ENCODE data around the gene KCNRG. TPM values are rescaled to one million over a fixed set of nuclear protein-coding genes. Genes with fewer than 3 reads are reported as not detected.

KCNRG gene, protein sequence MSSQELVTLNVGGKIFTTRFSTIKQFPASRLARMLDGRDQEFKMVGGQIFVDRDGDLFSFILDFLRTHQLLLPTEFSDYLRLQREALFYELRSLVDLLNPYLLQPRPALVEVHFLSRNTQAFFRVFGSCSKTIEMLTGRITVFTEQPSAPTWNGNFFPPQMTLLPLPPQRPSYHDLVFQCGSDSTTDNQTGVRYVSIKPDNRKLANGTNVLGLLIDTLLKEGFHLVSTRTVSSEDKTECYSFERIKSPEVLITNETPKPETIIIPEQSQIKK
- total RNA-seq (ENCODE audit: low replicate concordance), result 3.5 and 7.5 TPM in 2 replicates

DNA sequence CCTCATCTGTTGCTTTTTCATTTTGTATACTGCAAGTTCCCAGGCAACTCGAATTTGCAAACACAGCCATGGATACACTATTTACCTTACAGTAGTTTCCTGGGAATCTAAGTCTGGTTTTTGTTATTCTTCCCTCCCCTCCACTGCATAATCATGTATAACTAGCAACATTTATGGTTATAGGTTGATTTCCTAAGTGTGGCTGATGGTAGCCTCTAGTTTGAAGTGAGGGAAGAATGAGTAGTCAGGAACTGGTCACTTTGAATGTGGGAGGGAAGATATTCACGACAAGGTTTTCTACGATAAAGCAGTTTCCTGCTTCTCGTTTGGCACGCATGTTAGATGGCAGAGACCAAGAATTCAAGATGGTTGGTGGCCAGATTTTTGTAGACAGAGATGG is at the start of gene KCNRG:
Gene KCNRG, plus strand, starts transcription at position 187 of the 400 bp plus-strand sequence. Its CDS starts 50 bp downstream, at position 237.

DNA sequence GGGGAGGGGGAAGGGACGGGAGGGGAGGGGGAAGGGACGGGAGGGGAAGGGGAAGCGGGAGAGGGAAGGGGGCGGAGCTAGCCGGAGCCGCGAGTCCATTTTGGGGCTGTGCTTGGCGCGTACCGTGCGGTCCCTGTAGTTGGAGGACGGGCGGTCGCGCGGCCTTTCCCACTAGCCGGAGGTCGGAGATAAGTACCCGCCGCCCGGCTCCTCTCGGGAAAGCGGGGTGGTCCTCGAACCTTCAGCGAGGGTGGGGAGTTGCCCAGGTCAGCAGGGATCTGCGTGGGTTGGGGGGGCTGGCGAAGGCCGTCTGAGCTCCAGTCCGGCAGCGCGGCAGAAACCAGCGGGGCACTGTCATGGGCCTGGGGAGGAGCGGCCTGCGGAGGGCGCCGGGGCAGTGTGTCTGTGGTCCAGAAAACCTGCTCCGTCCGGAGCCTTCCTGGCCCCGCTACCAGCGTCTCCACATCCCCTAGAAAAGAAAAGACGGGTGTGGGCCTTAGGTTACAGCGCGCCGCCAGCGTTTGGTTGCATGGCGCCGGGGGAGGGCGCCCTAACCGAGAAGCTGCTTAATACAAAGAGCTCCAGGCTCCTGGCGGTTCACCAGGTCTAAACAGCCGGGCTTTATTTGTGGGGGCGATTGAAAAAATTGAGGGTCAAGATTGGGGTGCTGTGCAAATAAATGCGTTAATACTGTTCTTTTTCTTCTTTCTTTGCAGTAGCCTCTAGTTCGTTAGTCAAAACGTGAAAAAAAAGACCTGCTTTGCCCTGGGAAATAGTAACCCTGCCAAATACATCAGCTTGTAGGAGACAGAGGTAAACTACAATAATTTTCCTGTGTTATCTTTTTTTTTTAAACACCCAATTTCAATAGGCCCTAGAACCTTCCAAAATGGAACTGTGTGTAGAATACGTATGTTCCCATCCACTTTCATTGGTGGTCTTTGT is 18.0 kb upstream of the KCNRG start, which contains the start of gene TRIM13:
Gene TRIM13, plus strand, starts transcription at position 92 of the 945 bp plus-strand sequence. CDS start 14,899 bp downstream, outside the sequence.

Other genes starting within 250 kb of the KCNRG start
- 13.8 and 23.8 TPM in 2 replicates for gene KPNA3, start 222.8 kb upstream of the KCNRG start, total RNA-seq (ENCODE audit: low replicate concordance)
- 5.1 TPM in 2 replicates for gene SPRYD7, start 79.1 kb upstream of the KCNRG start, total RNA-seq (ENCODE audit: low replicate concordance)
- gene TRIM13, start 18.4 kb upstream of the KCNRG start, total RNA-seq (ENCODE audit: low replicate concordance), result 11.7 and 16.9 TPM in 2 replicates

Measured in smooth muscle cell of the coronary artery (primary cell).